HG03066 (cell line): ENCODE measurements around the gene UTP18.
"Not testable (repeated sequence)": the region's sequence is repeated elsewhere in the genome, so short reads cannot be mapped to it uniquely, and the experiment has no call there.

Source experiments
- ATAC-seq: cut with Tn5 transposase; IDR thresholded peaks from one replicate; pipeline ENCODE4 v1.9.1; 2021; ENCODE audit warnings: low read depth; ENCODE audit not compliant: unreplicated experiment

UTP18 gene

GRCh38 chr17:51258756-51259563 lies 1.4 kb upstream of the UTP18 start:
- ATAC-seq, result no peak

GRCh38 chr17:51259564-51260236 lies 646 bp upstream of the UTP18 start, which contains the start of gene MBTD1:
Gene MBTD1 (minus strand): TSS chr17:51260049. CDS start chr17:51225161, 34,888 bp downstream.
- peak; percentile 73 for ATAC-seq

DNA sequence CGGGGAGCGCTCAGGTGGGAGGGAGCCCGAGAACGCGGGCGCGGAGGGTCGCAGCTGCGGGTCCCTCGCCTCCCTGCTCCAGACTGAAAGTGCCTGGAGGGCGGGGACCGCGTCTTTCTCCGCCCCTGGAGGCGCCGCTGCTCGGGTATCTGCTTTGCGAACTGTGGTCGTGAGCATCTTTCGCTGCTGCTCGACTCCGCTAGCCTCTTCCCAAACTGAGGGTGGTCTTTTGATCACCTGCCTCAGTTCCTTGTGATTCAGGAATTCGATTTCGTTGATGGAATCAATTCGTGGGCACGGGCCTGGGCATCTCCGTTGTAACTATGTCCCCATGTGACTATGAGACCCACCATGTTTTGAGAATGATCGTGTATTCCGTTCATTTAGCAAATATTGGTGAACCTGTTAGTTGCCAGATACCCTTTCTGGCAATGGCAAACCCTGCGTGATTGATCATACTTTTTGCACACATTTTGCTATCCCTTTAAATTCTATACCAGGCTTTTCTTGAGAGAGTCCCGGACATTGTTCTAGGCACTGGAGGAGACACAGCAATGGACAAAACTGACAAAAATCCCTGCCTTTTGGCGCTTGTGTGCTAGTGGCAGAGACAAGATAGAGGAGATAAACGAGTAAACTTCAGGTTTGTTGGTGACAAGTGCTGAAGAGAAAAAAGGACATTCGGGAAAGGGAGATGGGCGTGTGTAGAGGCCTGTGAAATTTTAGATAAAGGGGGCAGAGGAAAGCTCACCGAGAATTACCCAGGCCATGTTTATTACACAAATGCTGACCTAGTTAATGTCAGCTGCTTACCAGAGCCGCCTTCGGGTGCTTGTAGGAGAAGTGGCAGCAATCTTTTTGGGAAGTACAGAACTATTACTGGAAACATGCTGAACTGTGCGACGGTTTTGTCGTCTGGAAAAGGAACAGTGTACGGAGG lies 948 bp downstream of the UTP18 start:
- ATAC-seq, result no peak

DNA sequence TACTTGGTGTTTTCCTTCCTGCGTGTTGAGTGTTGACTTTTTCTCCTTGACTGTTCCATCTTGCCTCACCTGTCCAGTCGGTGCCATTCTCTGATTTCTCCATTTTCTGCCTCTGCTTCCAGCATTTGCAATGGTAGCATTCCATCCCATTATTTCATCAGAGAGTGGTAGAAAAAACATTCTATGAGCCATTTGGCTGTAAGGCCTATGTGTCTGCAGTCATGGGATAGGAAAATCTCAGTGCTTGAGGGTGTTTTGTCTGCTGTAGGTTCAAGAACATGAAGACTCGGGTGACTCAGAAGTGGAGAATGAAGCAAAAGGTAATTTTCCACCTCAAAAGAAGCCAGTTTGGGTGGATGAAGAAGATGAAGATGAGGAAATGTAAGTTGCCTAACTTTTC lies 2.7 kb downstream of the UTP18 start:
- no peak for ATAC-seq

DNA sequence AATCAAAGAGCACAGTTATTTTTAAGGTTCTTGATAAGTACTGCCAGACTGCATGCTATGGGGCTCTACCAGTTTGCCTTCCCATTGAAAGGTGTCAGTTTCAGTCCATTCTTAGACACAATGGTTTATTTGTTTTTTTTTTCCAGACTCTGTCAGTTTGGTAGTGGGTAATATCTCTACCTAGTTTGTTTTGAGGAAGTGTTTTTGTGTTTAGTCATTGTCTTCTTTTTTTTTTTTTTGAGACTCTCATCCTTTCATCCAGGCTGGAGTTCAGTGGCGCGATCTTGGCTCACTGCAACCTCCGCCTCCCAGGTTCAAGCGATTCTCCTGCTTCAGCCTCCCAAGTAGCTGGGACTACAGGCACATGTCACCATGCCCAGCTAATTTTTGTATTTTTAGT lies 4.1 kb downstream of the UTP18 start:
- not testable (repeated sequence) for ATAC-seq

DNA sequence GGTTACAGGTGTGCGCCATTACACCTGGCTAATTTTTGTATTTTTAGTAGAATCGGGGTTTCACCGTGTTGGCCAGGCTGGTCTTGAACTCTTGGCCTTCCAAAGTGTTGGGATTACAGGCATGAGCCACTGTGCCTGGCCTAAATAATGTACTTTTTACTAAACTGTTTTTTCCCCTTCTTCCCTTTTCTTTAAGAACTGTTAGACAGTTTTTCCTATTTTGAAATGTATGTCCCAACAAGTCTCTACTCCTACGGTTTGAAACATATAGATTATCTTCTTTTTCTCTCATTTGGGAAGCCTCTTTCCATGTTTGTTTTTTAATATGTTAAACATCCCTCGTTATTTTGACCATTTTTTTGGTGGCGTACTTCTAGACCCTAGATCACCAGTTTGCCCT lies 9.6 kb downstream of the UTP18 start:
- ATAC-seq, result no peak

- ATAC-seq, result no peak
Observed at GRCh38 chr17:51270636-51271035, 10.3 kb downstream of the UTP18 start.

- no peak for ATAC-seq
Observed at GRCh38 chr17:51272812-51273211, 12.5 kb downstream of the UTP18 start.

DNA sequence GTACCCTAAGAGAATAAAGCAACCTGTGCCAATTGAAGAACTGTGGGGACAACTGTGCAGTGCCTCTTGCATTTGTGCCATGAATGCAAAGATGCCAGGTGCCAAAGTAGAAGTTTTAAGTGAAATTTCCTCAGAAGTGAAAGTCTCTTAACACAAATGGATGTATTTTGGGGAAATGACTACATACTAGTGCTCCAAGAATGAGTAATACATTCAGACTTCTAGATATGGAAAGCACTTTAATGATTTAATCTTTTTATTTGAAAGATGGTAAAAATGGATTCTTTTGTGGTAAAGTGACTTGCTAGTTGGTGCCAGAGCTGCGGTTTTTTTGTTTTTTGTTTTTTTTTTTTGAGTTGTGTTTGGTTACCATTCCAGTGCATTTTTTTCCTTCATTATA lies 15.0 kb downstream of the UTP18 start:
- ATAC-seq, result no peak

DNA sequence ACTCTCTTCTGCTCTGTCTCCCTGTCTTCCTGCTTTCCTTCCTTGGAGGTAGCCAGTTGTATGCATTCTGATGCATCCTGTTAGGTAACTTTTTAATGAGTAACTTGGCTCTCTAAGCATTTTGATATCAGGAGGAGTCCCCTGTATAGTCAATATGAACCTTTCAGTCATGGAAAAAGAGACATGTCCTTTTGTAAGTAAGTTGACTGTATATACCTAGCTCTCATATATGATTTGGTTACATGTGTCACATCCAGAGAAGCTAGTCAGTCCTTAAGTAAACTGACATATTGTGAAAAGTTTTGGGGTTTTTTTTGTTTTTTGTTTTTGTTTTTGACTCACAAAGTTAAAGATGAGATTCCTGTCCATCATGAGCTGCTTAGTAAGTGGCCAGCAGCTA lies 18.8 kb downstream of the UTP18 start:
- no peak for ATAC-seq

DNA sequence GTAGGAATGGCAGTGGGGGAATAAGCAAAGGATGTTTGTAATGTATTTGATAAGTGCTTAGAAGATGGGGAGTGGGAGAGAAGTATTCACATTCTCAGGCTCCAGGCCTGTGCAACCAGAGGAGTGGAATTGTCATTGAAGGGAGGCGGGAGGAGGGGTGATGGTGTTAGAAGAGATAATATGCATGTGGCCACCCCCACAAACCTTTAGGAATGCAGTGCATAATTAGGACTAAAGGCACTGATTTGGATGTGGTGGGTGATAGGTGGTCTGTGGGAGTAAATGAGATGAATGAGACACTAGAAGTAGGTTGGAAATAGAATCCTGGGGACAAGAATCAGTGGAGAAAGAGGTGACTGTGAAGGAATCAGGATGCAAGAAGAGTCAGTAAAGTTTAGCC lies 27.1 kb downstream of the UTP18 start:
- ATAC-seq, result no peak

DNA sequence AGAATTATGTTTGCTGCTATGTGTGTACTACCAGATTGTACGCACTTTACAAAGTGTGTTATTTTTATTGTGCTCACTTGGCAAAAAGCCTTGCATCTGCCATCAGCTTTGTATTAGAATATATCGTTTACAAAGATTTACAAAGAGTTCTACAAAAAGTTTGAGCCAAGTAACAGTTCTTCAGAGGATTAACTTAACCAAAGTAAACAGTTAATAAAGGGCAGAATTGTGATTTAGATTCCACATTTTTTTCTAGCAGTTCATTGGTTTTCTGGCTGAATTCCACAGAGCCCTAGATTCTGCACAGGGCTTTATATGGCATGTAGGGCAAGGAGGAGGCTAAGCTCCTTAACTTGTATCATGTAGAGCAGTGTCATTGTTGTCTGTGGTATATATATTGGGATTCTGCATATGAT lies 29.4 kb downstream of the UTP18 start:
- no peak for ATAC-seq

- not testable (repeated sequence) for ATAC-seq
Observed at GRCh38 chr17:51294338-51294737, 34.0 kb downstream of the UTP18 start.

- ATAC-seq, result no peak
Observed at GRCh38 chr17:51298508-51299371, 38.4 kb downstream of the UTP18 start.

DNA sequence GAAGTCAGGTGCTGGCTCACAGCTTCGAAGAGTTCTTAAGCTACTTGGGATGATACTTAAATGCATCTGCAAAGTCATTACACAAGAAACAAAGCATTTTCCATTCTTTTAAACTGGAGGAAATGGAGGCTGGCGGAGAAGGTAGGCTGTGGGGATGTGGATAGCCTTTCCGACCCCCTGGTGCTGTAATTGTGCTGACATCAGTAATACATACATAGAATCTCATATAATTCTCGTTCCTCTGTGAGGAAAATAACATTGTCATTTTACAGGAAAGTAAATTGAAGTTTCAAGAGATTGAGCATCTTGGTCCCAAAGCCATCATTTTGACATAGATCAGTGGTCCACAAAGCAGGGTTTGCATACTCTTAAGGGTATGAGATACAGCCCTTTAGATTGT lies 39.5 kb downstream of the UTP18 start:
- no peak for ATAC-seq

DNA sequence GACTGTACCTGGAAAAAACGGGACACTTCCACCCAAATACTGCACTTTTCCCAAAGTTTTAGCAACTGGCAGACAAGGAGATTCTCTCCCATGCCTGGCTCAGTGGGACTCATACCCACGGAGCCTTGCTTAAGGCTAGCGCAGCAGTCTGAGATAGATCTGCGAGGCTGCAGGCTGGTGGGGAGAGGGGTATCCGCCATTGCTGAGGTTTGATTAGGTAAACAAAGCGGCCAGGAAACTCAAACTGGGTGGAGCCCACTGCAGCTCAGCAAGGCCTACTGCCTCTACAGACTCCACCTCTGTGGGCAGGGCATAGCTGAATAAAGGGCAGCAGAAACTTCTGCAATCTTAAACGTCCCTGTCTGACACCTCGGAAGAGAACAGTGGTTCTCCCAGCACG lies 44.8 kb downstream of the UTP18 start:
- ATAC-seq, result no peak

GRCh38 chr17:51312003-51312402 lies 51.7 kb downstream of the UTP18 start:
- not testable (repeated sequence) for ATAC-seq

DNA sequence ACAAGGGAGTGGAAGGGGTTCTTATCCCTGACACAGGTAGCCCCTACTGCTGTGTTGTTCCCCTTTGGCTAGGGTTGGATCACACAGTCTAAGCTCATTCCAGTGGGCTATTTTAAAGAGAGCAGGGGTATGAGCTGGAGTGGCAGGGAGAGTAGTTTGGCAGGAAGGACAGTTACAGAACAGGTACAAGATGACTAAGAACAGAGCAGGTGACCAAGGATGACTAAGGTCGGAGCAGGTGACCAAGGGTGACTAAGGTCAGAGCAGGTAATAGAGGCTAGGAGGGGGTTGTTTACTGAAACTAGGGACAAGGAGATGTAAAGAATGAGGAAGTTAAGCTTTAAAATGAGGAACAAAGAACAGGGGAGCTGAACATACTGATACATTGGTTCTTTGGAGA lies 58.8 kb downstream of the UTP18 start:
- no peak for ATAC-seq

- ATAC-seq, result no peak
Observed at GRCh38 chr17:51322390-51323029, 62.2 kb downstream of the UTP18 start.

- ATAC-seq, result no peak
Observed at GRCh38 chr17:51325471-51325870, 65.1 kb downstream of the UTP18 start.
